GM19468 (cell line): Measurements from ENCODE around the gene MUC16.
"Not testable (repeated sequence)": the region's sequence is repeated elsewhere in the genome, so short reads cannot be mapped to it uniquely, and the experiment has no call there.

Experiments used
- ATAC-seq: cut with Tn5 transposase; IDR thresholded peaks from one replicate; pipeline ENCODE4 v1.9.1; 2021; ENCODE audit warnings: mild to moderate bottlenecking, moderate library complexity, moderate number of reproducible peaks; ENCODE audit not compliant: unreplicated experiment; ENCODE audit errors: extremely low read depth

MUC16 gene

DNA sequence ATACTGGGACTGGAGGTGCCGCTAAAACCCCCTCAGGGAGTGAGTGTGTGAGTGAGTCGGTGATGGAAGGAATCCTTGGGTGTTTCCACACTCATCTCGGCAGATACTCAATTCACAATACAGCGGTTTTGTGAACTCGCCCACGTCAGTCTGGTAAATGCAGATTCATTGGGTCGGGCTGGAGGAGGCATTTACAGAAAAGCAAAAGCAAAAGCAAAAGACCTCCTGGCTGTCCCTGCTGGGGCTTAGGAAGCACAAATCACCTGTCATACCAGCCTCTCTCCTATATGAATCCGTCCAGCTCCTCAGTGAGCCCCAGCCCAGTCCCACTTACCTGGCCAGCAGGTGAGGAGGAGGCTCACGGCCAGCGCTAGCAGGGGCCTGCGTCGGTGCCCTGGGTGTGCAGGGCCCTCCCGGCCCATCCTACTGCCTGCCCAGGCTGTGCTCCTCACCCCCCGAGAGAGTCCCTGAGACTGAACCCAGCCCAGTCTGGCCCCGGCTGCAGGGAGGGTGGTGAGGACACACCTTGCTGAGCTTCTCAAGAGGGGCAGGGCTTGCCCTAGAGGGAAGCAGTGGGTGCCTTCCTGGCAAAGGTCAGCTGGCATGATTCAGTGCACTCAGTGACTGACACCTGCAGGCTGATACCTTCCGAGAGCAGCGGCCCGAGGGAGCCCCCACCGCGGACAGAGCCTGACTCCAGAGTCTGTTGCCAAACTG is at the start of gene MUC16:
MUC16 (minus strand) TSS at position 475 of the 717 bp plus-strand sequence.
- no peak for ATAC-seq

DNA sequence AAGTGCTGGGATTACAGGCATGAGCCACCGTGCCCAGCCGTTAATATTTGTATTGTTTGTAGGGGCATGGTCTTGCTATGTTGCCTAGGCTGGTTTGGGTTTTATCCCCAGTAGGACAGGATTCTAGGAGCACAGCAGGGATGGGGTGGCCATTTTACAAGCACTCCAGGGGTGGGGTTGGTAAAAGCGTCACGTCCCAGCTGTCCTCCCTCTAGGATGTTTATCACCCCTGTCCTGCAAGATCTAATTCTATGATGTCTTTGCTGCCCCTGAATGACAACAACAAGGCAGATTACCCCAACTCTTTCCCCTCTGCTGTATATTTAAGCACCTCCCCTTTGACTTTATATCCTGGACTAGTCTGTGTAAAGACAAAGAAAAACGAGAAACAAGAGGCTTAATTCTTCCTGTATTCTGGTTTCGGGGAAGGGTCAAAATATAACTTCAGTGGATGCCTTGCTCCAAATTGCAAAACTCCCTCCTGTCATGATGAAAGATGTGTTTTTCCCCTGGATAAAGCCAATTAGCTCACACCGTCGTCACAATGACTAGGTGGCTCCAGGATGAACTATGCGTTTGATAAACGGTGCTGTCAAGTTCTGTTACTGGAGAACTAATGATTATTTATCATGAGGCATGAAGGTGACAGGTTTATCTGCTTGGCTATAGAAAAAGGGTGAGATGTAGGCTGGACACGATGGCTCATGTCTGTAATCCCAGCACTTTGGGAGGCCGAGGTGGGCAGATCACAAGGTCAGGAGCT is 48.9 kb upstream of the MUC16 start:
- ATAC-seq, result no peak

DNA sequence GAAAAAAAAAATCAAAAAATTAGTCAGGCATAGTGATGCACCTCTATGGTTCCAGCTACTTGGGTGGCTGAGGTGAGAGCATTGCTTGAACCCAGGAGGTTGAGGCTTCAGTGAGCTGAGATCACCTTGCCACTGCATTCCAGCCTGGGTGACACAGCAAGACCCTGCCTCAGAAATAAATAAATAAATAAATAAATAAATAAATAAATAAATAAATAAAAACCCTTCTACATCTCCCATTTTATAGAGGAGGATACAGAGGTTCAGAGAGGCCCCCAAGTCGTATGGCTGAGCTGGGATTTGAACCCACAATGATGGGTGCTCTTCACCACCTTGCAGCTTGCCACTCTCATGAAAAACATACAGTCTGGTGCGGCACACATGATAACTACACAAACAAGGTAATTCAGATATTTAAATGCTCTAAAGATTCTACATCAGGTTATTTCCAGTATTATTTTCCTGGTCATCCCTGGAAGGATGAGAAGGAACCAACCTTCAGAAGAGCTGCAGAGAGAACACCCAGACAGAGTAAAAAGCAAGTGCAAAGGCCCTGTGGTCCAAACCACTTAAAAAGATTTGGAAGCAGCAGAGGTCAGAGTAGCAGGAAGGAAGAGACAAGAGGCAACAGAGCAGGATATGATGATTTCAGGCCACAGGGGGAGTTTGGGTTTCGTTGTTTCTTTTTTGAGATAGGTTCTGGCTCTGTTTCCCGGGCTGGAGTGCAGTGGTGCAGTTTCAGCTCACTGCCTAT is 47.5 kb upstream of the MUC16 start:
- no peak for ATAC-seq

DNA sequence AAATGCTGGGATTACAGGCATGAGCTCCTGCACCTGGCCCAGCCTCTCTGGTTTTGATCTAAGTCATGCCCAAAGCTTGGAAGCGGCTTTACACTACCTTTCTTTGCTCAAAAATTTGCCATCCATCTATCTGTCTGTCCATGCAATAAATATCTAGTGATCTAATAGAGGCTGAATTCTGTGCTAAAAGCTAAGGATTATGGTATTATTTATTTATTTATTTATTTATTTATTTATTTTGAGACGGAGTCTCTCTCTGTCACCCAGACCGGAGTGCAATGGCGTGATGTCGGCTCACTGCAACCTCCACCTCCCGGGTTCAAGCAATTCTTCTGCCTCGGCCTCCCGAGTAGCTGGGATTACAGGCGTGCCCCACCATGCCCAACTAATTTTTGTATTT is 45.9 kb upstream of the MUC16 start:
- ATAC-seq, result not testable (repeated sequence)

DNA sequence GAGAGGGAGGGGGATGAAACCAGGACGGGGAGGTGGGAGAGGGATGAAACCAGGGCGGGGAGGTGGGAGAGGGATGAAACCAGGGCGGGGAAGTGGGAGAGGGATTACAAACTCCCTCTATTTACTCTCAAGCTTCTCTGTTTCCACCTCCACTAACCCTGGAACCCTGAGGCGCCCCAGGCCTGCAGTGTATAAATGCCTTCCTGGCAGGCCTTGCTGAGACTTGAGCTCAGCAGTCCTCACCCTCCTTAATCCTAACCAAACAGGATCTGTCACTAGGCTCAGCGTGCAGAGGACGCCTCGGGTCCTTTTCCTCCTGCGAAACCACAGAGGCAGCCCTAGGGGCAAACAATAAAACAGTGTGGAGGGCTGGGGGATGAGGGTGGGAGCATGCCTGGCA is 44.6 kb upstream of the MUC16 start:
- ATAC-seq, result no peak

DNA sequence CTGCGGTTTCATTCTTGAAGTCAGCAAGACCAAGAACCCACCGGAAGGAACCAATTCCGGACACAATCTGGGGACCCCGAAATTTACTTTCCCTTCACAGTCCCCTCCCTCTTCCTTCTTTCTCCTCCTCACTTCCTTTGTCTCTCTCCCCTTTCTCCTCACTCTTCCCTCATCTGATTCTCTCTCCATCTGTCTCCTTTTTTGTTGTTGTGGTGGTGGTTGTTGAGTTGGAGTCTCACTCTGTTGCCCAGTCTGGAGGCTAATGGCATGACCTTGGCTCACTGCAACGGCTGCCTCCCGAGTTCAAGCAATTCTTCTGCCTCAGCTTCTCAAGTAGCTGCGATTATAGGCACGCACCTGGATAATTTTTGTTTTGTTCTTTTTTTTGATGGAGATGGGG is 44.0 kb upstream of the MUC16 start:
- no peak for ATAC-seq

DNA sequence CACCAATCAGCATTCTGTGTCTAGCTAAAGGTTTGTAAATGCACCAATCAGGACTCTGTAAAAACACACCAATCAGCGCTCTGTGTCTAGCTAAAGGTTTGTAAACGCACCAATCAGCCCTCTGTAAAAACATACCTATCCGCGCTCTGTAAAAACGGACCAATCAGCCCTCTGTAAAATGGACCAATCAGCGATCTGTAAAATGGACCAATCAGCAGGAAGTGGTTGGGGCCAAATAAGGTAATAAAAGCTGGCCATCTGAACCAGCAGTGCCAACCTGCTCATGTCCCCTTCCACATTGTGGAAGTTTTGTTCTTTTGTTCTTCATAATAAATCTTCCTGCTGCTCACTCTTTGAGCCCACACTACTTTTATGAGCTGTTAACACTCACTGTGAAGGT is 43.5 kb upstream of the MUC16 start:
- not testable (repeated sequence) for ATAC-seq

DNA sequence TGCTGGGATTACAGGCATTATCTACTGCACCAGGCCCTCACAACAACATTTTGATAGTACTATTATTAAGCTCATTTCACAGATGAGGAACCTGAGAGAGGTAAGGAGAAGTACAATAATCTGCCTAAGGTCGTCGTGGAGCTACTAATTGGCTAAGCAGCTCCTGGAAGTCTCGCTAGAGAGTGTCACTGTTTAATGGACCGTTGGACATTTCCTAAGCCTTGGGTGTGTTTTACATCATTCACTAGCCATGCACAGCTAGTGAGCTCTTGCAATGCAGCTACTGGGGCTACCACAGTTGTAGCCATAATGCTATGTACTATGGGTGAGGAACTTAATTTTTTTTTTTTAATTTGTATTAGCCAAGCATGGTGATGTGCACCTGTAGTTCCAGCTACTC is 42.7 kb upstream of the MUC16 start:
- no peak for ATAC-seq

DNA sequence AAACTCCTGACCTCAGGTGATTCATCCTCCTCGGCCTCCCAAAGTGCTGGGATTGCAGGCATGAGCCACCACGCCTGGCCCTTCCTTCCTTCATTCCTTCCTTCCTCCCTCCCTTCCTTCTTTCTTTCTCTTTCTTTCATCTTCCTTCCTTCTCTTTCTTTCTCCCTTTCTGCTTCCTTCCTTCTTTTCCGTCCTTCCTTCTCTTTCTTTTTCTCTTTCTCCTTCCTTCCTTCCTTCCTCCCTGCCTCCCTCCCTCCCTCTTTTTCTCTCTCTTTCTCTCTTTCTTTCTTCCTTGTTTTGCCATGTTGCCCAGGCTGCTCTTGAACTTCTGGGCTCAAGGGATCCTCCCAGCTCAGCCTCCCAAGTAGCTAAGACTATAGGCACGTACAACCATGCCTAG is 36.5 kb upstream of the MUC16 start:
- ATAC-seq, result no peak

DNA sequence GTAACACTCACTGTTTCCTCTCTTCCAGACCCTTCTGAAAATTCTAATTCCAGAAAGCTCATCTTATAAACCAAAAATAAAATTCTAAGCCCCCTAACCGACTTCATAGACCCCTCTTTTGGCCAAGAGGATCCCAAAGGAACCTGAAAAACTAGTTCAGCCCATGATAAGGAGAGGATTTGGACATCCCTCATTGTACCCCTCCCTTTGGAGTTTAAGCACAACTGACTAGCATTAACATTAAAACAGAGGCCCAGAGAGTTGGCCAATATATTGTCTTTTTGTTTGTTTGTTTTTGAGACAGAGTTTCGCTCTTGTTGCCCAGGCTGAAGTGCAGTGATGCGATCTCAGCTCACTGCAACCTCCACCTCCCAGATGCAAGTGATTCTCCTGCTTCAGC is 34.2 kb upstream of the MUC16 start:
- no peak for ATAC-seq

DNA sequence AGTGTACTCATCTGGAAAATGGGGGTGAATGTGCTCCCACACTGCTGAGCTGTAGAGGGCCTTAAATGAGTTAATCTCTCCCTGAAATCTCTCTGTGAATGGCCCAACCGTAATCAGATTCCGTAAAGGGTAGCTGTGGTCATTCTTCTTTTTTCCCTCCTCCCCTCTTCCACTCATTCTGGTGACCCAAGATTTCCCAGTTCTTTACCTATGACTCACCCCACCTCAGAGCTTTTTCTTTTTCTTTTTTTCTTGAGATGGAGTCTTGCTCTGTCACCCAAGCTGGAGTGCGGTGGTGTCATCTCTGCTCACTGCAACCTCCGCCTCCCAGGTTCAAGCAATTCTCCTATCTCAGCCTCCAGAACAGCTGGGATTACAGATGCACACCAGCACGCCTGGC is 33.3 kb upstream of the MUC16 start:
- no peak for ATAC-seq

DNA sequence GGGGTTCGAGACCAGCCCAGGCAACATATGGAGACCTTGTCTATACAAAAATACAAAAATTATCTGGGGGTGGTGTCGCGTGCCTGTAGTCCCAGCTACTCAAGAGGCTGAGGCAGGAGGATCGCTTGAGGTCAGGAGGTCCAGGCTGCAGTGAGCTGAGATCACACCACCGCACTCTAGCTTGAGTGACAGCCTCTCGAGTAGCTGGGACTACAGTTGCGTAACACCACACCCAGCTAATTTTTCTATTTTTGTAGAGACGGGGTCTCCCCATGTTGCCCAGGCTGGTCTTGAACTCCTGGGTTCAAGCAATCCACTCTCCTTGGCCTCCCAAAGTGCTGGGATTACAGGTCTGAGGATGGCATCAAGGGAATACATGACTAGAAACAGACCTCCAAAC is 30.8 kb upstream of the MUC16 start:
- no peak for ATAC-seq

DNA sequence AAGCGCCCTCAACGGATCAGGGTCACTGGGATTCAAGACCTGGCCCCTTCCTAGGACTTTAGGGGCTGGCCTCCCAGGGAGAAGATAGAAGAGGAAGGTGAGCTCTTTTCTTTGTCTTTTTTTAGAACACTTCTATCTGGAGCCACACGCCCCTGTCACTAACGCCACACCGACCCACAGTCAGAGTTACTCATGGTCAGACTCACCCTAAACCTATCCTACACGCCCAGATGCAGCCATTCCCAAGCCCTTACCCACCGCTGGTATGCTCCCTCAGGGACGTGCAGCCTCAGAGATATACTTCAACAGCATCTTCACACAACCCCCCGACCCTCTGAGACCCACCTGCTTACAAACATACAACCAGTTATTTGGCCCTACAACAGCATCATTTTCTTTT is 29.9 kb upstream of the MUC16 start:
- ATAC-seq, result no peak

DNA sequence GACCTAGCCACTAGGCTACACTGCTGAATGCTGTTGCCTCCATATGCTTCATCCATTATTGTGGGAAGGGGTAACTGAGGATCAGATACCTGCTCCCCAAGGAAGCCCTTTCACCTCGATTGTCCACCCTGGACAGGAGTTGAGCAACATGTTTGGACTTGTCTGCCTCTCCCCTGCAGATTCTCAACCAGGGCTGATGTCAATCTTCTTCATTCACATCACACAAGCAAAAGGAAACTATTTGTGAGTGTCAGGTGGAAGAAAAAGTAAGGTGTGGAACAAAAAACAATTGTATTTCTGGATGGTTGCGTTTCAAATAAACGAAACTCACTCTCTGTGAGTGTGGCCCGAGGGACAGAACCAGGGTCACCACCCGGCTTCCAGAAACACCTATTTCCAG is 29.5 kb upstream of the MUC16 start:
- ATAC-seq, result no peak

DNA sequence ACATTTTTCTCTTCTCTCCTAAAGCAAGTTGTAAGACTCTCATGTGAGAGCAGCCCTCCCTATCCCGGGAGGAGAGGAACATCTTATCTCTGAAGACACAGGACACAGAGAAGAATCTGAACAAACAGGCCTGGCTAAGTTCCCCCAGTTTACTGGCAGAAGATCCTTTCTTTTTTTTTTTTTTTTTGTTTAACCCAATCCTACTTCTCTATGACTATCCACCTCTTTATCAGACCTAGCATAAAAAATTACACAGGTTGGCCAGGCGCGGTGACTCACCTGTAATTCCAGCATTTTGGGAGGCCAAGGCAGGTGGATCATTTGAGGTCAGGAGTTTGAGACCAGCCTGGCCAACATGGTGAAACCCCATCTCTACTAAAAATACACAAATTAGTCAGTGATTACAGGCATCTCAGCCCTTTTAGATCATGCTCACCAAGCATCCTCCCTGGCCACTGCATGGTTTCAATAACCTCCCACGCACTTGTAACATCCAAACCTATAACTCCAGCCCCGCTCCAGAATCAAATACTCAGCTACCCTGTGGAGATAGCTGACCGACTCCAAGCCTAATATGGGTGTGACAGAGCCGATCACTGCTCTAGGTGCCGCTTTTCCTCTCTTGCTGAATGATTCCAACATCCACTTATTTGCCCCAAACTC is 27.3 kb upstream of the MUC16 start:
- no peak for ATAC-seq

DNA sequence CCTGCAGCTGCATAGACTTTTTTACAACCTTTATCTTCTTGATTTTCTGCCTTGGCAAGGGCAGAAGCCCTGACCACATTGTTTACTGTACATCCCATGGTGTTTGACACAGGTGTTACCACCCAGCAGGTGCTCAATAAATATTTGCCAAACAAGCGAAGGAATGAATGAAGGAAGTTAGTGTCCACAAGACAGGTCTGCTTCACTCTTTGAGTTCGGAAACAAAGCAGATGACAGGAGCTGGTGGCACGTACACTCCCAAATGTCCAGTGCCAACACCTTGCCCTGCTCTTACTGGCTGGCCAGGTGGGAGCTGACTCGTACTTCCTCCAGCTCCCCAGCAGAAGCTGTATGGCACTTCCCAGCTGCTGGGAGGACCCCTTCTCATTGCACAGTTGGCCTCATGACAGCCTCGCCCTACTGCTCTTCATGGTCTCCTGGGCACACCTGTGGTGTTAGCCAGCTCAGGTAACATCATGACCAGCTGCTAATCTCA is 22.0 kb upstream of the MUC16 start:
- ATAC-seq, result no peak

DNA sequence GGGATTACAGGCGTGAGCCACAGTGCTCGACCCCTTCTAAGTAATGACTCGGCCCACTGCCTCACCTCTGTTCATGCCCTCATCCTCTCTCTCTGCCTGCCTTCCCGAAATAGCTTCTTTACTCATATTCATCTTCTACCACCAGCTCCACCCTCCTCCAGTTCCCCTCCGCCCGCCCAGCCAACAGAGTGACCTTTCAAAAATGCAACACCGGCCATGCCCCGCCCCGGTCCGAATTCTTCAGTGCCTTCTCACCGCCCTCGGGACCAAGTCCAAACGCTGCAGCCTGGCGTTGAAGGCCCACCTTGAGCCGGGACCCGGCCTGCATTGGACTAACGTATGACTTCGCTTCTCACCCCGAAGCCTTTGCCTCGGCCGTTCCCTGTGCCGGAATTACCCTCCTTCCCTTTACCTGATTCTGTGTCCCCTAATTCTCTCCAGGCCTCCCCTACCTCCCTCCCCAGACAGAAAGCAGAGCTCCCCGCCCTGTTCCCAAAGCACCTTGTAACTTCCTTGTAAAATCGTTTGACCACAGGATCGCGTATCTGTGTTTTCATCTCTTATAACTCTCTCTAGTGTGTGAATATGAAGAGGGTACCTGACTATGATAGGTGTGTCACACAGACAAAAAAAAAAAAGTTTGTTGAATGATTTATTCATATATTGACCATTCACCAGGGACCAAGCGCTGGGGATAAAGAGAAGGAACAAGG is 8.1 kb upstream of the MUC16 start:
- no peak for ATAC-seq

DNA sequence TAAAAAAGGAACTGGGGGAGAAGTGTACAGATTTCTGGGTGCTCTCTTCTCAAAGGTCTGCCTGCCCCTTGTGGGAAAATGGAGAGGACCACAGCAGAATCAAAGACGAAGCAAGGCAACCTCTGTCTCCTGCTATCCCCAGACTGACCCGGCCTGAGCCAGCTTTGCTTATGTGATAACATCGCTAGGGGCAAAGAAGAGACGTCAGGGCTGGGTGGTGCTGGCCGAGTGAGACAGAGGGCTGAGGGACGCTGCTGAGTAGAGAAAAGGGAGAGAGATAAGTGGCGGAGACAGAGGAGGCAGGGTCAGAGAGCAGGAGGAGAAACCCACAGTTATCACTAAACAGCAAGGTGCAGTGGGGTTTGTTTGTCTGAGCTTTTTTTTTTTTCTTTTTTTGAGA is 4.6 kb upstream of the MUC16 start:
- ATAC-seq, result no peak

DNA sequence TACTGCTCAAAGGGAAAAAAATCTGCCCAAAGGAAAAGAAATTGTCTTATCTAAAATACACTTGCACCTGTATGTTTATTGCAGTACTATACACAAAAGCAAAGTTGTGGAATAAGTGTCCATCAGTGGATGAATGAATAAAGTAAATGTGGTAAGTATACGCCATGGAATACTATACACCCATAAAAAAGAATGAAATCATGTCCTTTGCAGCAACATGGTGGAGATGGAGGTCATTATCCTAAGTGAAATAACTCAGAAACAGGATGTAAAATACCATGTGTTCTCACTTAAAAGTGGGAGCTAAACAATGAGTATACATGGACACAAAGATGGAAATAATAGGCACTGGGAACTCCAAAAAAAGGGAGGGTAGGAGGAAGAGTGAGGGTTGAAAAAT is 3.8 kb upstream of the MUC16 start:
- no peak for ATAC-seq

DNA sequence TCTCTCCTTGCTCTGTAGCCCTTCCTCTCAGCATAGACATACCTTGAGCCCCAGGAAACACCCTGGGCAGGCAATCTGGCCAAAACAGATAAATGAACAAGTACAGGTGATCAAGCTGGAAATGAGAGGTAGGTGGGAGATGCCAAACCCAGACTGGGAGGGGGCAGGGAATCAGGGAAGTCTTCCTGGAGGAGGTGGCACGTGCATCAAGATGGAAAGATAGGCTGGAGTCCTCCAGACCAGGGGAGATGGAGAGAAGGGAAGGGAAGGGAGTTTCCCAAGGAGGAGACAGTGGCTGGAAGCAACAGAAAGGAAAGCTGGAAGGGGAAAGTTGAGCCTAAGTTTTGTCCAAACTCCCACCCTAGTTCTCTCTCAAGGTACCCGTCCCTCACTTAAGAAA is 1.7 kb upstream of the MUC16 start:
- no peak for ATAC-seq
